PC-9 (cell line): ENCODE measurements around the gene FAM168A.

Experiments used
- CTCF ChIP-seq: fragments of 200-600 bp; sonication (generic); conservative IDR thresholded peaks from 2 replicates; pipeline ENCODE4 v1.6.1; 2017; ENCODE audit warnings: mixed run types, antibody characterized with exemption, mild to moderate bottlenecking, moderate library complexity
- EZH2 ChIP-seq: fragments of 200-600 bp; sonication (generic); IDR thresholded peaks from 2 replicates; pipeline ENCODE4 v1.8.0; 2017; ENCODE audit warnings: antibody characterized with exemption, low read depth

GRCh38 chr11:73463359-73463758 is 134.6 kb downstream of the FAM168A start:
- TF ChIP-seq CTCF (no peak), EZH2 (no peak)
